ENCODE data around the gene APP. TPM values are rescaled to one million over a fixed set of nuclear protein-coding genes. Genes with fewer than 3 reads are reported as not detected.

The APP gene
- total and polyA plus RNA-seq, 2 experiments from 2014 or later, result 55.7 to 316 TPM

- no peak for DNase-seq (ENCODE audit: low spot score)
- WGBS (ENCODE audit: low lambda C conversion rate, missing lambda C conversion rate), result 73% methylated on average over 5 of the region's 5 CpGs
- no peak overlapping the region for H3K4me3 ChIP-seq
- H3K79me2 ChIP-seq, result no peaks in the 10 kb centered on the region
- TF ChIP-seq, protein P1, sequence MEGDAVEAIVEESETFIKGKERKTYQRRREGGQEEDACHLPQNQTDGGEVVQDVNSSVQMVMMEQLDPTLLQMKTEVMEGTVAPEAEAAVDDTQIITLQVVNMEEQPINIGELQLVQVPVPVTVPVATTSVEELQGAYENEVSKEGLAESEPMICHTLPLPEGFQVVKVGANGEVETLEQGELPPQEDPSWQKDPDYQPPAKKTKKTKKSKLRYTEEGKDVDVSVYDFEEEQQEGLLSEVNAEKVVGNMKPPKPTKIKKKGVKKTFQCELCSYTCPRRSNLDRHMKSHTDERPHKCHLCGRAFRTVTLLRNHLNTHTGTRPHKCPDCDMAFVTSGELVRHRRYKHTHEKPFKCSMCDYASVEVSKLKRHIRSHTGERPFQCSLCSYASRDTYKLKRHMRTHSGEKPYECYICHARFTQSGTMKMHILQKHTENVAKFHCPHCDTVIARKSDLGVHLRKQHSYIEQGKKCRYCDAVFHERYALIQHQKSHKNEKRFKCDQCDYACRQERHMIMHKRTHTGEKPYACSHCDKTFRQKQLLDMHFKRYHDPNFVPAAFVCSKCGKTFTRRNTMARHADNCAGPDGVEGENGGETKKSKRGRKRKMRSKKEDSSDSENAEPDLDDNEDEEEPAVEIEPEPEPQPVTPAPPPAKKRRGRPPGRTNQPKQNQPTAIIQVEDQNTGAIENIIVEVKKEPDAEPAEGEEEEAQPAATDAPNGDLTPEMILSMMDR (IDR thresholded peaks at IDR 0.05; ENCODE audit: poor library complexity), result no peak
- TF ChIP-seq EZH2phosphoT487 (IDR thresholded peaks at IDR 0.05; ENCODE audit: low read depth, severe bottlenecking, unreplicated experiment) (no peak), EZH2 (IDR thresholded peaks at IDR 0.05; ENCODE audit: borderline replicate concordance) (no peak)
- H2AFZ ChIP-seq, result no peak overlapping the region
- H3K4me2 ChIP-seq, result no peak overlapping the region
- no peaks in the 10 kb centered on the region for H3K9me3 ChIP-seq (ENCODE audit: low read depth)
- H3K36me3 ChIP-seq (replicated peaks; ENCODE audit: insufficient read depth, low read depth), result no peaks in the 10 kb centered on the region
- H3K9me2 ChIP-seq (replicated peaks; ENCODE audit: insufficient read depth), result no peaks in the 10 kb centered on the region
- no peaks in the 10 kb centered on the region for H4K20me1 ChIP-seq (ENCODE audit: insufficient read depth, poor library complexity, severe bottlenecking)
- H3K27ac ChIP-seq, result no peak overlapping the region
- no peaks in the 10 kb centered on the region for H3K27me3 ChIP-seq
- H3K4me1 ChIP-seq (ENCODE audit: insufficient read depth), result no peaks in the 10 kb centered on the region
These were observed 311.2 kb downstream of the APP start for GRCh38 chr21:25859235-25859929.

GRCh38 chr21:25858325-25858724 lies 312.2 kb downstream of the APP start:
- H3K9me3 ChIP-seq (ENCODE audit: low read depth), result no peaks in the 10 kb centered on the region
- TF ChIP-seq EZH2 (IDR thresholded peaks at IDR 0.05; ENCODE audit: borderline replicate concordance) (no peak), EZH2phosphoT487 (IDR thresholded peaks at IDR 0.05; ENCODE audit: low read depth, severe bottlenecking, unreplicated experiment) (no peak)
- TF ChIP-seq, protein P1 (IDR thresholded peaks at IDR 0.05; ENCODE audit: poor library complexity), result no peak

GRCh38 chr21:25857308-25858074 lies 313.1 kb downstream of the APP start:
- H3K36me3 ChIP-seq (replicated peaks; ENCODE audit: insufficient read depth, low read depth), result no peaks in the 10 kb centered on the region
- TF ChIP-seq, protein P1 (IDR thresholded peaks at IDR 0.05; ENCODE audit: poor library complexity), result no peak
- TF ChIP-seq EZH2phosphoT487 (IDR thresholded peaks at IDR 0.05; ENCODE audit: low read depth, severe bottlenecking, unreplicated experiment), result no peak
- TF ChIP-seq EZH2 (IDR thresholded peaks at IDR 0.05; ENCODE audit: borderline replicate concordance), result no peak
- H2AFZ ChIP-seq, result no peak overlapping the region
- no peak overlapping the region for H3K4me3 ChIP-seq
- no peaks in the 10 kb centered on the region for H3K27me3 ChIP-seq
- 74% methylated on average over 6 of the region's 6 CpGs for WGBS (ENCODE audit: low lambda C conversion rate, missing lambda C conversion rate)
- H4K20me1 ChIP-seq (ENCODE audit: insufficient read depth, poor library complexity, severe bottlenecking), result no peaks in the 10 kb centered on the region
- DNase-seq (ENCODE audit: low spot score), result no peak
- no peak overlapping the region for H3K4me2 ChIP-seq
- H3K9me2 ChIP-seq (replicated peaks; ENCODE audit: insufficient read depth), result no peaks in the 10 kb centered on the region
- no peak overlapping the region for H3K27ac ChIP-seq
- no peaks in the 10 kb centered on the region for H3K4me1 ChIP-seq (ENCODE audit: insufficient read depth)
- no peaks in the 10 kb centered on the region for H3K9me3 ChIP-seq (ENCODE audit: low read depth)
- H3K79me2 ChIP-seq, result no peaks in the 10 kb centered on the region

More at GRCh38 chr21:25858325-25858724, 312.2 kb downstream of the APP start:
- Histone ChIP-seq H3K27me3 (no peaks in the 10 kb centered on the region), H3K36me3 (replicated peaks; ENCODE audit: insufficient read depth, low read depth) (no peaks in the 10 kb centered on the region), H4K20me1 (ENCODE audit: insufficient read depth, poor library complexity, severe bottlenecking) (no peaks in the 10 kb centered on the region), H2AFZ (no peak overlapping the region), H3K4me2 (no peak overlapping the region), H3K4me3 (no peak overlapping the region), H3K4me1 (ENCODE audit: insufficient read depth) (no peaks in the 10 kb centered on the region), H3K27ac (no peak overlapping the region), H3K79me2 (no peaks in the 10 kb centered on the region), H3K9me2 (replicated peaks; ENCODE audit: insufficient read depth) (no peaks in the 10 kb centered on the region)
- DNase-seq (ENCODE audit: low spot score), result no peak
- WGBS (ENCODE audit: low lambda C conversion rate, missing lambda C conversion rate), result 64% methylated on average over 3 of the region's 3 CpGs
